HG02610 (cell line): ENCODE results near the gene ADGRD1.
"Not testable (repeated sequence)": the region's sequence is repeated elsewhere in the genome, so short reads cannot be mapped to it uniquely, and the experiment has no call there.

Experiments used
- ATAC-seq: cut with Tn5 transposase; IDR thresholded peaks from one replicate; pipeline ENCODE4 v1.9.1; 2021; ENCODE audit warnings: mild to moderate bottlenecking, moderate library complexity; ENCODE audit not compliant: unreplicated experiment

Gene ADGRD1

DNA sequence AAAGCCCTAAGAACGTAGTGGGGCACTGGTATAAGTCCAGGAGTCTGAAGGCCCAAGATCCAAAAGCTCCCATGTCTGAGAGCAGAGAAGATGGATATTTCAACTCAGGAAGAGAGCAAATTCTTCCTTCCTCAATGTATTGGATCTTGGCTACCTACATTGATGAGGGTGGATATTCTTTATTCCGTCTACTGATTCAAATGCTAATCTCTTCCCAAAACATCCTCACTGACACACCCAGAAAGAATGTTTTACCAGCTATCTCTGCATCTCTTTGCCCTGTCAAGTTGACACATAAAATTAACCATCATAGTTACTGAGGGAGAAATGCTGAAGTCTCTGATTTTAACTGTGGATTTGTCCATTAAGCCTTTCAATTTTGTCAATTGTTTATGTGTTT is 16.6 kb upstream of the ADGRD1 start:
- ATAC-seq: no peak

DNA sequence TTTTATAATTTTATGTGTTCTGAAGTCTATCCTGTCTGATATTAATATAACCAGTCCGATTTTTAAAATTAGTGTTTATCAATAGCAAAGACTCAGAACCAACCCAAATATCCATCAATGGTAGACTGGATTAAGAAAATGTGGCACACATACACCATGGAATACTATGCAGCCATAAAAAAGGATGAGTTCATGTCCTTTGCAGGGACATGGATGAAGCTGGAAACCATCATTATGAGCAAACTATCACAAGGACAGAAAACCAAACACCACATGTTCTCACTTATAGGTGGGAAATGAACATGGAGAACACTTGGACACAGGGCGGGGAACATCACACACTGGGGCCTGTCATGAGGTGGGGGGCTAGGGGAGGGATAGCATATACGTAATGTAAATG is 16.2 kb upstream of the ADGRD1 start:
- not testable (repeated sequence) for ATAC-seq

DNA sequence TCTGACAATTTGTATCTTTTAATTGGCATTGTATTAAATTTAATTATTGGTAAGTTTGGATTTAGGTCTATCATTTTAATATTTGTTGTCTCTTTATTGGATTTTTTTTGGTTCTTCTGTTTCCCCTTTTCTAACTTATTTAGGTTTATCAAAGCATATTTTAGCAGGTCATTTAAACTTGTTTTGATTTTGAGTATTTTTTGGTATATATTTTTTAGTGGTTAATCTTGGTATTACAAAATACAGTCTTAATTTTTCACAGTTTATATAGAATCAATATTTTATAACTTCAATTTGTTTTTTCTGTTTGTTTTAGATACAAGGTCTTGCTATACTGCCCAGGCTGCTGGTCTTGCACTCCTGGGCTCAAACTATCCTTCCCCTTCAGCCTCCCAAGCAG is 15.5 kb upstream of the ADGRD1 start:
- no peak for ATAC-seq

DNA sequence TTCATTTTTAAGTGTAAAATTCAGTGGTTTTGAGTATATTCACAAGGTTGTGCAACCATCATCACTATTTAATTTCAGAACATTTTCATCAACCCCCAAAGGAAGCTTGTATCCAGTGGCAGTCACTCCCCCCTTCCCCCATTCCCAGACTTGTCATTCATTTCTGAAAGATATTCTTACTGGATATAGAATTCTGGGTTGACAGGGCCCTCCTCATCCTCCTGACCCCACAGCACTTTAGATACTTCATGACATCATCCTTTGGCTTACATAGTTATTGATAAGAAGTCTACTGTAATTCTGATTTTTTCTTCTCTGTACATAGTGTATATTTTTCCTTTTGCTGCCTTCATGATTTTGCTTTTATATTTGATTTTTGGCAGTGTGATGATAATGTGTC is 8.8 kb upstream of the ADGRD1 start:
- no peak for ATAC-seq

DNA sequence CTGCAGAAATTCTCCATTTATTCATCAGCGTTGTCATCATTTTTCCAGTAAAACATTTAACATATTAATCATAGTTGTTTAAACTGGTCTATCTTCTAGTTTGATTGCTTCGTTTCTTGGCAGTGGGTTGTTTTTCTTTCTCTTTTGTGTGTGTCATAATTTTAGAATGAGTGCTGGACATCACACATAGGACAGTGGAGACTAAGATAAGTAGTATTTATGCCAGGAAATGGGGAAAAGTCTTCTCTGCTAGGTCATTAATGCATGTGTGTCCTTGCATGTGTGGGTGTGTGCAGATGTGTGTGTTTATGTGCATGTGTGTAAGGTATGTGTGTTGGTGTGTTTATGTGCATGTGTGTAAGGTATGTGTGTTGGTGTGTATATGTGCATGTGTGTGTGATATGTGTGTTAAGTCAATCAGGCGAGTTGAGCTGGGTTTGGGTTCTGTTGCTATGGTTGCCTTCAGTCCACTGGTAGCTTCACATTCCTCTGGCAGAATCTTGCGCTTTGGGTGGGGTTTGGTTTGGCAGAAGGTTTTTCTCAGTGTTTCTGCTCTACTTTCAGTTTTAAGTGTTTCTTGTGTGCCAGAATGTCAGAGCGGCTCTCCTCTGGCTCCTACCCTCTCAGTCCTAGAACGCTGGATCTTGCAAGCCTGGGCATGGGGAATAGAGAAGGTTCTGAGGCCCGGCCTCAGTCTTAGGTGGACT is 7.8 kb upstream of the ADGRD1 start:
- ATAC-seq: no peak

DNA sequence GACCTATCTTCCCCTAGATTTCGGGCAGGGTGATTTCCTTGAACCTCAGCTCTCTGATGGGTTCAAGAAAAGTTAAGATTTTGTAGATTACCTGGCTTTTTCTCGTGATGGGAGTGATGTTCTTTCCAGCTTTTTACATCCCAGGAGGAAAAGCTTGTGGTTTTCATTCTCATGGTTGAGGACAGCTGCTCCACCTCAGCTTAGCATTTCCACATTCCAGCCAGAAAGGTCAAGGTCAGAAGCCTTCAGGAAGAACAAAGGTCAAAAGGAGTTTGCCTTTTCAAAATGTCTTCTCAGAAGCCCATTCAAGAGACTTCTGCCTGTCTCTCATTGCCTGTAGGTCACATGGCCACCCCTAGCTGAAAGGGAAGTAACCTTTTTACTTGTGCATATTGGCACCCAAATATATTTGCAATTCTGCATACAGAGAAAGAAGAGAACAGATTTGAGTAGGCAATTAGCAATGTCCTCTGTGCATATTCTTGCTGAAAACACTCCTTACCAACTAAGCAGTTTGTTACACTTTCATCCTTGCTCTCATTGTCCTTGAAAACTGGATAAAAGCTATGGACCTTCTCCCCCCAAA is 6.6 kb upstream of the ADGRD1 start:
- no peak for ATAC-seq

DNA sequence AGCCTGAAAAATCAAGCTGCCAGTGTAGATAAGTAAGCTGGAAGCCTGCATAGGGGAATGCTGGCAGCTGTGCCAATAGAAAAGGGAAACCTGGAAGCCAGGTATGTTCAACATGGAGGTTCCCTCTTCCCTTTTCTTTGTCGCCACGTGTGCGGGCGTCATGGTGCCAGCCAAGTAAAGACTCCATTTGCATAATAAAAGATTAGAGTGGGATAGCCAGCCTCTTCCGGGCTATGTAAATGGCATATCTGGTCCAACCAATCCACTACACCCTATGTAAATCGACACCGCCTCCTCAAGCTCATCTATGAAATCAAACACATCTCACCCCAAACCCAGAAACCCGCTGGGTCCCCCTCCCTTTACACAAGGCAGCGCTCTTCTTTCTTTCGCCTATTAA is 5.6 kb upstream of the ADGRD1 start:
- no peak for ATAC-seq

DNA sequence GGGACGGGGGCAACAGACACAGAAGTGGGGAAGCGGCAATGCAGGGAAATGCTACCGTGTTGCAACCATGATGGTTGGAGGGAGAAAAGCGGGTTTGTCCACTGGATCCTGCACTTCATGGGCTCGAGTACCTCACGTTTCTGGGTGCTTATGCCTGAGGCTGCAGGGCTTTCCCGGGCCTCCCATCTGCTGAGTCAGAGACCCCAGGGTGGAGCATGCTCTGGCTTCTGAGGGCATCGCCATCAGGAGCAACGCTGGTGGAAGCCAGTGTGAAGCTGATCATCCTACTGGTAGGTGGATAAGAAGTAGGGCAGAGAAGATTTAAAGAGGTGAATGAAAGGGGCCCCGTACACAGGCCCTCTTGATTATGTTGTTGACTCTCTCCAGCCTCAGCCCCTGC is 5.0 kb upstream of the ADGRD1 start:
- ATAC-seq: no peak

DNA sequence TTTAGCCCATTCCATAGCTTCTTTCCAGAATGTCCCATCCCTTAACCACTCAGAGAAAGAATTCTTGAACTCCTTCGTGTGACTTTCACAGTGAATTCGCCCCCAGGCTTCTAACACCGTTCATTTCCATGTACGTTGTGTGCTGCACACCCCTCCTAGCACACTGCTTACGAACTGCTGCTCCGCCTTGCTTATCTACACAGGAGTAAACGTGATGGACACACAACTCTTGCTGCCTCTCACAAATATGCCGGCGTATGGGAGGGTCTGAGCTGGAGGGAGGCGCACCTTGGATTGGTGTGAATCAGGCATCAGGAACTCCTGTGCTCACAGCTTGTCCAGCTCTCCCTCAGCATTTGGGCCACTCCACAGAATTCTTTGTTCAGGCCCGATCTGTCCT is 3.9 kb upstream of the ADGRD1 start:
- ATAC-seq: no peak

DNA sequence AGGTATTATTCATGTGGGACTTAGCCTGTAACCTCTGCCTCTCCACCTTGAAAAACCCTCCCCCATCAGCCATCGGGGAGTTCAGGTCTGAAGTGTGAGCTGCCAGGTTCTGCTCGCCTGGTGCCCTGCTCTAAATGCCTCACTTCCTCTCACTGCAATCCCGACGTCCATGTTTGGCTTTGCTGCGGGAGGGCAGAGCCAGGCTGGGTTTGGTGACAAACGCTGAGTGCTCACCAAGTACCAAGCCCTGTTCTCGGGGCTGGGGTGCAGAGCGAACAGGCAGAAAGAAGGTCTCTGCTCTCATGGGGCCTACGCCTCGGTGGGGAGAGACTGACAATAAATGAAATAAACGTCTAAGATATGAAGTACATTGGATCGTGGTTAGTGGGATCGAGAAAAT is 2.1 kb upstream of the ADGRD1 start:
- ATAC-seq: no peak

DNA sequence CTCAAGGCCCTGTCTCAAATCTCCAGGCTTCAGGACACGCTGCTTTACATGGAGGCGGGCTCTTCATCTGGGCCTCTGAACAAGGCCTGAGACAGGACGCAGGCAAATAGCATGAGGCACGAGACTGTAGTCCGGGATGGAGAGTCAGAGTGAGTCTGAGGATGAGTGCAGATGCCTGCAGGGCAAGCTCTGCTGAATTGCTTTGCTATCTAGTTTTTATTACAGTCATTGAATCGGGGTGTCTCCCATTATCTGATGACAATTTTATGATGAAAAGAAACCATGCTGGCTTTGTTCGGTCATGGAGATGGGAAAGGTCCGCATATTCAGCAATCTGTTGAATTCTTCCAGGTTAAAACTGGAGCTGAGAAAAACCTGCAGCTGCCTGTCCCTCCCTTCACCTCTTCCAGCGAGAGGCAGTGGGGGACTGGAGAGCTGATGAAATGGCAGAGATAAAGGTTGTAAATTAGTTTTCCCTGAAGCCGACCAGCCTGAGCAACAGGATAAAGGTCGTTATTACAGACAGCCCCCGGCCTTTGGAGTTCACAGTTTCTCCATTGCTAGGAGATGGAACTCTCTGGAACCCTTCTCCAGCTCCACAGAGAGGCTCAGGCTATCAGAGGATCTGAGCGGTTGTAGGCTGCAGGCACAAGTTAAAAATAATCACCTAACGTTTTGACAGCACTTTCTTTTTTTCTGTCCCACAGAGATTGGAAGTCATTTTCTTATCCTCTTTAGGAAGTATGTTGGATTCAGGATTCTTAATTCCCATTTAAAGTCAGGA is 1.3 kb upstream of the ADGRD1 start:
- ATAC-seq: no peak

DNA sequence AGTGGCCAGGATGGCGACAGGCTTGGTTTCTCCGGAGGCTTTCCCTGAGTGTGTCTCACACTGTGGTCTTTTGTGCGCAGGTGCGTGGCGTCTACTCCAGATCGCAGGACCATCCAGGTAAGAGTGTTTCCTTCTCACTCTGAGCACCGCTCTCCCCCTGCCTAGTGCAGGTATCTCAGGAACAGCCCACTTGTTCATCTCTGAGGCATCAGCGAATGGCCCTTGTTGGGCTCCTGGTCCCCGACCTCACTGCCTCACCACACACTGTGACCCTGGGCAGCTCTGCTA is 781 bp downstream of the ADGRD1 start:
- ATAC-seq: no peak

DNA sequence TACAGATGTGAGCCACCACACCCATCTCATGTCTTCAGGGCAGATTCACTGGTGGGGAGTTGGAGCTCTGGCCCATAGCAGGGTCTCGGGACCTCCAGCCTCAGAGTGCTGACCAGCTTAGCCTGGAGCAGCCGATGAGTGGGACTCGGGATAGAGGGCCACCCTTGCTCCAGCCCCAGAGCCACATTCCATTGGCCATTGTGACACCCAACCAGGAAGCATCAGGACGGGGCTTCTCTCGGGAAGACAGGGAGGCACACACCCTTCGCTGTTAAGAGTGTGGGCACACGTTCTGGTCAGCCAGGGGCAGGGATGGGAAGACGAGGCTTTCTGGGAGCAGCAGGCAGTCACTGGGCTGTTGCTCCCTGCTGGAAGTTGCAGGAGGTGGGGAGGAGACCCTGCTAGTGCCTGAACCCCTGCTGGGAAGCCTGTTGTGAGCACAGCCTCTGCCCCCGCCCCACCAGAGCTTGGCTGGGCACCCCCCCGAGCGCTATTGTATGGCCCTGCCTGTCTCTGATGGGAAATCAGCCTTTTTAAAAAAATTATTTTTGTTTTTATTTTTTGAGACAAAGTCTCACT is 1.6 kb downstream of the ADGRD1 start:
- ATAC-seq: no peak

DNA sequence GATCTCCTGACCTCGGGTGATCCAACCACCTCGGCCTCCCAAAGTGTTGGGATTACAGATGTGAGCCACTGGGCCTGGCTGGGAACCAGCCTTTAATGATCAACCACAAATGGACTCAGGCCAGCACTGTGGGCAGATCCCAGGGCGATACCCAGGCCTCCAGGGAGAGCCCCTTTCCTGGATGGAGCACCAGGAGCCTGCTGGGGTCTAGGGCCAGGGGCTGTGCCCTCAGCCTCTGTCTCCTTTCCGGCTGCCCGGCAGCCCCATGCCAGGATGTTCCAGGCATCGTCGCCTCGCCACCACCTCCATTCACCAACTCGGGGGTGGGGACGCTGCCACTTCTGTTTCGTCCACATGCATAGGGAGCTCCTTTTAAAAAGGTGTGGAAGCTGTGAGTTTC is 2.3 kb downstream of the ADGRD1 start:
- no peak for ATAC-seq

DNA sequence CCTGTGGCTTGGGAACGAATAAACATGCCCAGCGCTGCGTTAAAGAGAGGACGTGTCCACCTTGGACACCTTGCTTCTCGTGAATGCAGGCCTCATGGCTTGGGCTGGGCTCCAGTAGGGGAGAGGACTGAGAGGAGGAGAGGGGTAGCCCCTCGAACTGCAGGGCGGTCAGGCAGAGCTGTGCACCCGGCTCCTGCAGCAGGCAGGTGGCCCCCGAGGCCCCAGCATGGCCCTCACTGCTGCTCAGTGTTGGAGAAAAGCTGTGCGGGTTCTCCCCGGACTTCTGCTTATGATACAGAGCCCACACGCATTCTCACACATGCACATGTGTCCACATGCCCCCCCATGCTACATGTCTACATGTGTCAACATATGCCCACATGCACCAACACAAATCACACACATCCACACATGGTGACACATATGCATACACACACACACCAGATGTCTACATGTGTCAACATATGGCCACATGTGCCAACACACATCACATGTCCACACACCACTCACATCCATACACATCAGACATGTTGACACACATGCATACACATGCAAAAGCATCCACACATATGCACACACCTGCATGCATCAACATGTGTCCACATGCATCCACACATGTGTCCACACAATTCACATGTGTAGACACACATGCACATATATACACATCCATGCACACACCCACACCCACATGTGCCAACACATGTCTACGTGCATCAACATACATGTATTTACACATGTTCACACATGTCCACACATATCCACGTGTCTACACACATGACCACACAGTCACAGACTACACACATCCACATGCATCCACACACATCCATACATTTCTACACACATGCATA is 3.0 kb downstream of the ADGRD1 start:
- no peak for ATAC-seq

DNA sequence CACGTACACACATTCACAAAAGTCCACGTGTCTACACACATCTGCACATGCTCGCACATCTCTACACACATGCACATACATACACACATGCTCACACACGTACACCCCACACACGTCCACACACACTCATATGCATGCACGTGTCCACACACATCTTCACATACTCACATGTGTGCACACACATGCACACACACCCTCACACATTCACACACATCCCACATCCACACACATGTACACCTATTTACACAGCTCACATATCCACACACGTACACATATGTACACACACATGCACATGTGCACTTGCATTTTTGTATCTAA is 3.6 kb downstream of the ADGRD1 start:
- ATAC-seq: no peak

DNA sequence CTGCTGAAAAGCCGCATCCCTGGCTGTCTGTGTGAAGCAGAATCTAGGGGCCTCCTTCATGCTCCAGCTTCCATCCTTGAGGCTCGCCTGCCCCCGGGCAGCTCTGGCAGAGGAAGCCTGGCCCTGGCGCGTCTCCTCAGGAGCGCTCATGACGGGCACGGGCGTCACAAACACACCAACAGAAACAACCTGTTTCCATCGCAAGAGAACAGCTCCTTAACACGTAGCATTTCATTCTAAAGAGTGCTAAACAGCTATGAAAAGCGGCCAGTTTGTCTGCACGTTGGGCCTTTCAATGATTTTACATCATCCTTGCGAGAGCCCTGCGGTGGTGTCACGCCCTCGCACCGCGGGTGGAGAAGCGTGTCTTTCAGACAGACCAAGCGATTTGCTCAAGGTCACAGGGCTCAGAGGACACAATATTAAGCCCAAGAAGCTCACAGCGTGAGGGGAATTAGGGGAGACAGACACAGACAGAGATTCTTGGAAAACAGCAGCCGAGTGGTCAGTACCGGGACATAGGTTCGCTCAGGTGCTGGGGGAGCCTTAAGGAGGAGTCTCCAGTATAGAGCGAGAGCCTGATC is 4.9 kb downstream of the ADGRD1 start:
- no peak for ATAC-seq

DNA sequence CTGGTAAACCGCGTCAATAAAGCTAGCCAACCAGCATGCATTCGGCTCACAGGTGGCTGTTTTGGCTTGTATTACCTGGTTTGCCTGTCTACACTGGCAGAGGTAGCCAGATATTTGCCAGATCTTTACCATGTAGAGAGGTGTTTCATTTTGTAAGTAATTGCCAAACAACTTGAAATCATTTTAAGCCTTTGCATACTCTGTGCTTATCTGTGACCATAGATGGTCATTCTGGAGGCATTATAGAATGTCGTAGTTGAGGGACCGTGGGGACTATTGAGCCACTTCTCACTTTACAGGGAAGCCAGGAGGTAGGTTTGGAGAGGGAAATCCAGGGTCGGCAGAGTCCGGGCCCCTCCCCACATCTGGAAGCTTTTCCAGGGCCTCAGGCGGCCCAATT is 5.9 kb downstream of the ADGRD1 start:
- ATAC-seq: no peak

DNA sequence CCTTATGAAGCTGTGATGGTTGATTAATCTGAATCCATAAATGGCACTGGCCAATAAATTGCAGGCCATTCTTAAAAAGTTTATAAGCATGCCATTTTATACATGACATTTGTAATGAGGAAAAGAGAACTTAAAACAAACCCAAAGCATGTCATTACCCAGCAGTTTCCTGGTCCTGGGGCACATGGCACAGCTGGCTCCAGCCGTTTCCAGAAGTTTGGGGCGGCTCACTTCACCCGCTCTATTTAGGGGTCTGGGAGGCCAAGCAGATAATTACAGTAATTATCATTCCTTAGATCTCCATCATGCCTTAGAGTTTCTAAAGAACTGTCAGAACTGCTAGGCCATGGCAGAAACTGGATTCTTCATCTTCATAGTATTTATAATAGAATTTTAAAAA is 6.4 kb downstream of the ADGRD1 start:
- ATAC-seq: no peak

DNA sequence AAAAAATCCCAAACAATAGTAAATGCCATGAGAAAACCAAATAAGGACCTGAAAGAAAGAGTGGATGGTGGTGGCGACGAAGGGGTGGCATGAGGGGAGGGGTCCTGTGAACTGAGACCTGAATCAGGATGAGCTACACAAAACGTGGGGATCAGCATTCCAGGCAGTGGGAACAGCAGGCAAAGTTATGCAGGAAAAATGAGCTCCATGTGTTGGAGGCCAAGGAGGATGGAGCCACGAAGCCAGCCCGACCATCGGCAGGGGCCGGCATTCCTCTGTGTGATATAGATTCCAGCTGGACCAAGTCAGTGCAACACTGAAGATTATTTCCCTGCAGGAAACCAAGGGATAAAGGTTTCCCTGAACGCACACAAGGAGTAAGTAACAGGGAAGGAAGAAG is 7.1 kb downstream of the ADGRD1 start:
- no peak for ATAC-seq

DNA sequence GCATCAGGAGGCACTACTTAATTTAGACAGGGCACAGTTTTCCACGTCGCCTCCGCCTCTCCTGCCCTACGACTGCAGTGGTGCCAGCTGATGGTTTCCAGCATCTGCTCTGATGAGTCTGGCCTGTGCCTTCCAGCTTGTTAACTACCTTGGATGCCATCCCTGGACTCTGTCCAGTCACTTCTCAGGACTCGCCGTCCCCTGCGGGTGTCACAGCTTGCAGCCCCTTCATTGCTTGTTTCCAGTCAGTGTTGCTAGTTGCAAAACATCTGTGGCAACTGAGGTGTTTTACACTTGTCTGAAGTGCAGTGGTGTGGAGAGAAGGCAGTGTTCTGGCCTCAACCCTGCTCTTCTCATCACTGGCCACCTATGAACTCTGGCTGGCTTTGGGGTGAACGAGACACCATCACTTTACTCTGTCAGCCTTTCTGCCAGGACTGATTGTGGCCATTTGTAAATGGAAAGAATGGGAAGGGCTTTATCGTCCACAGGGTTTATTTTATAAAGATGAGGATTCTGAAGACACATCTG is 8.3 kb downstream of the ADGRD1 start:
- no peak for ATAC-seq
